Measurements from ENCODE around the gene NEDD4L. TPM values are rescaled to one million over a fixed set of nuclear protein-coding genes. Genes with fewer than 3 reads are reported as not detected.

The NEDD4L gene
- total RNA-seq, 2 experiments from 2014 or later, result 3.2 to 3.3 TPM

DNA sequence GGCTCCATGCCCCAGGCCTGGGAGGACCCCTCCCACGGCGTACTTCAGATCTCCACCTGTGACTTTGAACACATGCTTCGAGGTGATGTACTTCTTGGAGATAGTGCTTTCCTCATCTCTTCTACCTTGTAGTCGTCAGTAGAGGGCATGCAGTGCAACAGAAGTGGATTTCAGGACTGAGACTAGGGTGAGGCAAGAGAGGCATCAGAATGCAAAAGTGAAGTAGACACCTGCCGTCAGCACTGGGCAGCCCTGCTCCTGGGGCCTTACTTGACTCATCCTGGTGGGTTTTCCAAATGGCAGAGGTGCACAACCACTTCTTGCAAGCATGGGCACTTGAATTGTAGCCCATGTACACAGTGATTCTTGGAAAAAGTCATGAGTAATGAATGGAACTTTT, 258.8 kb downstream of the NEDD4L start:
- Histone ChIP-seq H3K27ac (ENCODE audit: low read depth, low read length, poor library complexity, severe bottlenecking) (no peak overlapping the region), H4K20me1 (ENCODE audit: insufficient read depth, low read length) (no peaks in the 10 kb centered on the region)
- intact Hi-C loops (cut with micrococcal nuclease; ENCODE audit: unreplicated experiment), result no loop called here

DNA sequence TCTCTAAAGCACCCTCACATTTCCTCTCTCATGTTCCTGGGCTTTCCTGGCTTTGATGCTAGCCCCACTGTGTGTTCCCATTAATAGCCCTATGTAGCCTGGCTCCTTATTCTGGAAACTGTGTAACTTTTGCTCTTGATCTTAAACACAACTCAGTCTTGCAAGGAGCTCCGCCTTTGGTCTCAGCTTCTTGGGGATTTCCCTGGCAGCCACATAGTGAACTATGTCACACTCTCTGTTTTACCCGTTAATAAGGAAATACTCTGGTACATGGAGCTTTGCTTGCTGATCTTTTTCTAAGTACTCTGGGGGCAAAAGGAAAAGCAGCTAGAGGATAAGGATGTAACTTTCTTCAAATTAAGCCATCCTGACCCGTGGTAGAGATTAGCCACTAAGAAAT, 259.3 kb downstream of the NEDD4L start:
- Histone ChIP-seq H4K20me1 (ENCODE audit: insufficient read depth, low read length) (no peaks in the 10 kb centered on the region), H3K27ac (ENCODE audit: low read depth, low read length, poor library complexity, severe bottlenecking) (no peak overlapping the region), H3K36me3 (ENCODE audit: insufficient read depth, low read length) (no peaks in the 10 kb centered on the region), H3K4me3 (ENCODE audit: low read depth, low read length, poor library complexity, severe bottlenecking) (no peak overlapping the region), H3K79me2 (ENCODE audit: insufficient read depth, low read depth, low read length) (no peaks in the 10 kb centered on the region), H3K9me3 (ENCODE audit: low read length) (no peaks in the 10 kb centered on the region), H3K4me1 (ENCODE audit: insufficient read depth, low read length, poor library complexity, severe bottlenecking) (no peaks in the 10 kb centered on the region), H3K9me2 (ENCODE audit: insufficient read depth, low read length) (no peaks in the 10 kb centered on the region), H2AFZ (ENCODE audit: low read length) (no peak overlapping the region), H3K4me2 (ENCODE audit: low read length) (no peak overlapping the region)
- TF ChIP-seq EZH2phosphoT487 (IDR thresholded peaks at IDR 0.05; ENCODE audit: borderline replicate concordance, low read depth, low read length), result no peak
- TF ChIP-seq CTCF (conservative IDR thresholded peaks at IDR 0.05; ENCODE audit: low read length), result no peak
- no TSS peak for BruUV-seq (replicated peaks)
- ChIA-PET POLR2A (no interaction called here), CTCF (ENCODE audit: unreplicated experiment) (no interaction called here)
- intact Hi-C loops (cut with micrococcal nuclease; ENCODE audit: unreplicated experiment), result no loop called here
- DNase-seq (ENCODE audit: low spot score), result no peak

More for the DNA sequence above, 258.8 kb downstream of the NEDD4L start:
- no peak overlapping the region for H3K4me3 ChIP-seq (ENCODE audit: low read depth, low read length, poor library complexity, severe bottlenecking)
- H3K9me3 ChIP-seq (ENCODE audit: low read length), result no peaks in the 10 kb centered on the region
- H3K4me2 ChIP-seq (ENCODE audit: low read length), result no peak overlapping the region
- H3K79me2 ChIP-seq (ENCODE audit: insufficient read depth, low read depth, low read length), result no peaks in the 10 kb centered on the region
- no peak overlapping the region for H2AFZ ChIP-seq (ENCODE audit: low read length)
- ChIA-PET CTCF (ENCODE audit: unreplicated experiment) (no interaction called here), POLR2A (no interaction called here)
- TF ChIP-seq CTCF (conservative IDR thresholded peaks at IDR 0.05; ENCODE audit: low read length) (no peak), EZH2phosphoT487 (IDR thresholded peaks at IDR 0.05; ENCODE audit: borderline replicate concordance, low read depth, low read length) (no peak)
- BruUV-seq (replicated peaks), result no TSS peak
- no peak for DNase-seq (ENCODE audit: low spot score)
- H3K9me2 ChIP-seq (ENCODE audit: insufficient read depth, low read length), result no peaks in the 10 kb centered on the region
- H3K4me1 ChIP-seq (ENCODE audit: insufficient read depth, low read length, poor library complexity, severe bottlenecking), result no peaks in the 10 kb centered on the region
- no peaks in the 10 kb centered on the region for H3K36me3 ChIP-seq (ENCODE audit: insufficient read depth, low read length)

- H3K4me3 ChIP-seq (ENCODE audit: low read depth, low read length, poor library complexity, severe bottlenecking), result no peak overlapping the region
- no TSS peak for BruUV-seq (replicated peaks)
- H3K9me3 ChIP-seq (ENCODE audit: low read length), result no peaks in the 10 kb centered on the region
- H4K20me1 ChIP-seq (ENCODE audit: insufficient read depth, low read length), result no peaks in the 10 kb centered on the region
- H3K9me2 ChIP-seq (ENCODE audit: insufficient read depth, low read length), result no peaks in the 10 kb centered on the region
- no peak overlapping the region for H3K27ac ChIP-seq (ENCODE audit: low read depth, low read length, poor library complexity, severe bottlenecking)
- intact Hi-C loops (cut with micrococcal nuclease; ENCODE audit: unreplicated experiment), result no loop called here
- no peaks in the 10 kb centered on the region for H3K79me2 ChIP-seq (ENCODE audit: insufficient read depth, low read depth, low read length)
- TF ChIP-seq EZH2phosphoT487 (IDR thresholded peaks at IDR 0.05; ENCODE audit: borderline replicate concordance, low read depth, low read length), result no peak
- no peak for TF ChIP-seq CTCF (conservative IDR thresholded peaks at IDR 0.05; ENCODE audit: low read length)
- no peak overlapping the region for H2AFZ ChIP-seq (ENCODE audit: low read length)
- H3K4me2 ChIP-seq (ENCODE audit: low read length), result no peak overlapping the region
- POLR2A ChIA-PET, result no interaction called here
- H3K36me3 ChIP-seq (ENCODE audit: insufficient read depth, low read length), result no peaks in the 10 kb centered on the region
- DNase-seq (ENCODE audit: low spot score), result no peak
- no peaks in the 10 kb centered on the region for H3K4me1 ChIP-seq (ENCODE audit: insufficient read depth, low read length, poor library complexity, severe bottlenecking)
- CTCF ChIA-PET (ENCODE audit: unreplicated experiment), result no interaction called here
These were observed 261.8 kb downstream of the NEDD4L start for GRCh38 chr18:58305792-58306191.

Measured in OCI-LY7 (cell line).